ENCODE results near the gene VPS29.

DNA sequence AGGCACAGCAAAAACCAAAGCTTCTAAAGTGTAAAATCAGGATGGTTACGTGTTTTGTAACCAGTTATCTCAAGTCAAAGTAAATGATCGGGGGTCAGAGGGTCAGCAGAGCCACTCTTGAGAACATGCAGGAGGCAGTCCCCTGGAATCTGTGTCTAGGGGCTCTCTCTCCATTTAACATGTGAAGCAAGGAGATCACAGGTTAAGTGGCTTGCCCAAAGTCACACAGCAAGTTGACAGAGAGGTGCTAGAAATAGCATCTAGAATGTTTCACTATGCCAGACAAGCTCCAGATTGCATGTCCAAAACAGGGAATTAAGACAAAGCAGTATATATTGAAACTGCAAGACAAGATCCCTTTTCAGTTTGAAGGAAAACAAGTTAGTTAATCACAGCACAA, 47.8 kb upstream of the VPS29 start:
- TF ChIP-seq, protein P1, sequence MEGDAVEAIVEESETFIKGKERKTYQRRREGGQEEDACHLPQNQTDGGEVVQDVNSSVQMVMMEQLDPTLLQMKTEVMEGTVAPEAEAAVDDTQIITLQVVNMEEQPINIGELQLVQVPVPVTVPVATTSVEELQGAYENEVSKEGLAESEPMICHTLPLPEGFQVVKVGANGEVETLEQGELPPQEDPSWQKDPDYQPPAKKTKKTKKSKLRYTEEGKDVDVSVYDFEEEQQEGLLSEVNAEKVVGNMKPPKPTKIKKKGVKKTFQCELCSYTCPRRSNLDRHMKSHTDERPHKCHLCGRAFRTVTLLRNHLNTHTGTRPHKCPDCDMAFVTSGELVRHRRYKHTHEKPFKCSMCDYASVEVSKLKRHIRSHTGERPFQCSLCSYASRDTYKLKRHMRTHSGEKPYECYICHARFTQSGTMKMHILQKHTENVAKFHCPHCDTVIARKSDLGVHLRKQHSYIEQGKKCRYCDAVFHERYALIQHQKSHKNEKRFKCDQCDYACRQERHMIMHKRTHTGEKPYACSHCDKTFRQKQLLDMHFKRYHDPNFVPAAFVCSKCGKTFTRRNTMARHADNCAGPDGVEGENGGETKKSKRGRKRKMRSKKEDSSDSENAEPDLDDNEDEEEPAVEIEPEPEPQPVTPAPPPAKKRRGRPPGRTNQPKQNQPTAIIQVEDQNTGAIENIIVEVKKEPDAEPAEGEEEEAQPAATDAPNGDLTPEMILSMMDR (IDR thresholded peaks at IDR 0.05) = no peak
- no peak for TF ChIP-seq EZH2 (IDR thresholded peaks at IDR 0.05; ENCODE audit: borderline replicate concordance, insufficient read depth, low read depth, low read length, poor library complexity, severe bottlenecking)

Data from B cell (primary cell).